NCI-H526 treated with DMSO at 0.1 percent for 48 hours (cell line): ENCODE measurements around the gene TRIOBP.

ENCODE experiments used
- DNase-seq: peaks from one replicate; lab custom pipeline; 2025; lab: John Stamatoyannopoulos, UW

Gene TRIOBP

DNA sequence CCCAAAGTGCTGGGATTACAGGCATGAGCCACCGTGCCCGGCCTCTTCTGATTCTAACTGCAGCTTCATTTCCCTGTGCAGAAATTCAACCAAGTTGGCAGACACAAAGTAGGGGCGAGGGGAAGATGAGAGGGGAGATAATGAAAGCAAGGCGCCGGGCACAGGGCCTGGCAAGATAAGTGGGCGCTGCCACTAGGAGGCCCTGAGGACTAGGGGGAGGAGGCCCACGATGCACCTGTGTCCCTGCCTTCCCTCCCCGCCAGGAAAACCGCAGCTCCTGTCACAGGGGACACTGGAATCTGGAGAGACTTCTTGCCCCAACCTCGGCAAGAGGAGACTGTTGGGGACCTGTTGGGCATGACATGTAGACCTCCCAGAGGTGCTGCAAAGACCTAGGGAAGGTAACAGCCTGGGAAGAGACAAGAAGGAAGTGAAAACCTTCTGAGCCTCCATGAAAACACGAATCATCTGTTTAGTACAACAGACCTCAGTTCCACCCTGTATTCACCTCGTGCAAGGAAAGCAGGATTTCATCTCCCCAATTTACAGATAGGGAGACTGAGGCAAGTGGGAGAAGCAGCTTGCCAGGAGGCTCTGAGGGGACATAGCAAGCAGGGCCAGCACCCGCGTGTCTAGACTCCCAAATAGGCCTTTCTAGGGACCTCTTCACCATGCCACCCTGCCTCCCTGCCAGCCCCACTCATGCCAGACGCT is 24.5 kb upstream of the TRIOBP start:
- no peak for DNase-seq

- no peak for DNase-seq
Measured at GRCh38 chr22:37672920-37673455, 23.9 kb upstream of the TRIOBP start.

- DNase-seq: no peak
Measured at GRCh38 chr22:37674248-37674647, 22.6 kb upstream of the TRIOBP start.

DNA sequence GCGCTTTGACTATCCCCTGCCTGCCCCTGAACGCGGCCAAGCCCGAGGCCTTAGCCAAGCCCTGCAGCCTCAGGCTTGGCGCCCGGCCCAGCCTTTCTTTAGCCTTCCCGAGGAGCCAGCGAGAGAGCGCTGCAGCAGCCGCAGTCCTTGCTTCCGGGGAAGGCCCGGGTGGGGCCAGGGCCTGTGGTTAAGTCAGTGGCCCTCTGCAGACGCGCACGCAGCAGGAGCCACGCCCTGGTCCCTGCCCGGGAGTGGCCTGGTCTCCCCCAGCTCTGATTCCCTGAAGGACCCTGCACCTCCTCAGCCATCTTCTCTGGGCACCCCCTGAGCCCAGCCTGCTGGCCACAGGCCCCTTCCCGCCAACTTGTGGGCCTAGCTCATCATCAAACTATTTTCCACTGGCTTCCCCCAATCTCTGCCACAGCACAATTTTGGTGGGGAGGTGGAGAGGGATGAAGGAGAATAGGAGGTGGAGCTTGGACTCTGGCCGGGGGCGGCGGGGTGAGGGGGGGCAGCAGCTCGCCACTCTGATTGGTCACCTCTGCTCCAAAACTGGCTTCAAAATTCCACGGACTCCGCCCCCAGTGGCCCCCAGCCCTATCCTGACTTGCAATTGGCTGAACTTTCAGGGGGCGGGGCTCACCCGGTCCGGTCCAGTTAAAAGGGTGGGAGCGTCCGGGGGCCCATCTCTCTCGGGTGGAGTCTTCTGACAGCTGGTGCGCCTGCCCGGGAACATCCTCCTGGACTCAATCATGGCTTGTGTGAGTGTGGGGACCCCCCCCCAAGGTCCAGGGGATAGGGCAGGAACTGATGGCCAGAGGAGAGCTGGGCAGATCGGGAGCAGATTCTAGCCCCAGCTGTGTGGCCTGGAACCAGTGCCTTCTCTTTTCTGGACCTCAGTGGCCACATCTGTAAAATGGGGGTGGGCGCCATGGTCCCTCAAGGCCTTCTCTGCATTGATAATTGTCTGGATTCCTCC is 21.6 kb upstream of the TRIOBP start, which contains the start of gene LGALS1:
TSS of gene LGALS1 (plus strand) at position 686 of the 979 bp plus-strand sequence. CDS start at position 753, 67 bp downstream.
- DNase-seq: no peak

- DNase-seq: no peak
Measured at GRCh38 chr22:37675930-37676735, 20.7 kb upstream of the TRIOBP start.

DNA sequence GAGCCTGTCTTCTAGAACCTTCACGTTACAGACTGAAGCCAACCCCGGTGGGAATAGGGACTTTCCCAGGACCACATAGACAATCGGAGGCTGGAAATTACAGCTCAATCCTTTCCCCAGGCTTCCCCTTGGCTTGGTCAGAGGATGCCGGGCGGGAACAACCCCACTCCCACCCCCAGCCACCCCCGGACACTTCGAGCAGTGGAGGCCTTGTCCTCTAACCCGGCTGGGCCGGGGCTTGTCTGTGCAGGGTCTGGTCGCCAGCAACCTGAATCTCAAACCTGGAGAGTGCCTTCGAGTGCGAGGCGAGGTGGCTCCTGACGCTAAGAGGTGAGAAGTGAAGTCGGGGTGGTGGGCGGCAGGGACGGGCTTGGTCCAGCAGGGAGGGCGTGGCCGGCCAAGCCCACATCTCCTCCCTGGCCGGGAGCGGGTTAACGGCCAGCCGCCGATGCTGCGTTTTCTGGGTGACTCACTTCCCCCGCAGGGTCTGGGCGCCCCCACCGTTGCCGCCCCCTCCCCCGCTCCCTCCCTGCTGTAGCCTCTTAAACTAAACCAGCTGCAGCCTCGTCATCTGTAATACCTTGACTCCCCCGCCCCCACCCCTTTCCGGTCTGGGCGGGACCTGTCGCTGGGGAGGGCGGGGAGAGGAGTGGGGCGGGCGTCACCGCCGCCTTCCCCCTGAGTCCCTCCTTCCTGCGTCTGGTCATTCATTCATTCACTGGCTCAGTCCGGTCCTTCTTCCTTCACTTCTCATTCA is 19.9 kb upstream of the TRIOBP start:
- DNase-seq: no peak

DNA sequence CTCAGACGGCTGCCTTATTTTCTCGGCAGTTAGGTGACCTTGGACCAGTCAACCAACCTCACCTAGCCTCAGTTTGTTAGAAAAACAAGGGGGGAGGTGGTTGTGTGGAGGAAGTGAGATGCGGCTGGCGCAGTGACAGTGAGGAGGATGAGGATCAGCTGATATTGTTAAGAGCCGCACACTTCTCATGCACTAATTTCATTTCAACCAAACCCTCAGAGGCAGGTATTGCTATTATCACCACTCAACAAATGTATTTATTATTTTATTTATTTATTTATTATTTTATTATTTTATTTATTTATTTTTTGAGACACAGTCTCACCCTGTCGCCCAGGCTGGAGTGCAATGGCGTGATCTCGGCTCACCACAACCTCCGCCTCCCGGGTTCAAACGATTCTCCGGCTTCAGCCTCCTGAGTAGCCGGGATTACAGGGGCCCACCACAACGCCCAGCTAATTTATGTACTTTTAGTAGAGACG is 19.3 kb upstream of the TRIOBP start:
- no peak for DNase-seq

DNA sequence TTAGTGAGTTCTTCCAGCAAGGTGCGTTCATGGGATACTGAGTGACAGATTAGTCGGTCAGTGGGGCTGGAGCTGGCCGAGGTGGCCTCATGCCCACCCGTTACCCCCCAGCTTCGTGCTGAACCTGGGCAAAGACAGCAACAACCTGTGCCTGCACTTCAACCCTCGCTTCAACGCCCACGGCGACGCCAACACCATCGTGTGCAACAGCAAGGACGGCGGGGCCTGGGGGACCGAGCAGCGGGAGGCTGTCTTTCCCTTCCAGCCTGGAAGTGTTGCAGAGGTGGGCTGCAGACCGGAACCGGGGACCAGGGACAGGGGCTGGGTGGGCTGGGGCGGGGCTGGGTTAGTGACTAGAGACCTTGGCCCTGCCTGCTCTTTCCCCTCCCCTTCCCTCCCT is 18.5 kb upstream of the TRIOBP start:
- DNase-seq: no peak

GRCh38 chr22:37679670-37680069 is 17.2 kb upstream of the TRIOBP start:
- no peak for DNase-seq

- no peak for DNase-seq
Measured at GRCh38 chr22:37680191-37680851, 16.5 kb upstream of the TRIOBP start.

DNA sequence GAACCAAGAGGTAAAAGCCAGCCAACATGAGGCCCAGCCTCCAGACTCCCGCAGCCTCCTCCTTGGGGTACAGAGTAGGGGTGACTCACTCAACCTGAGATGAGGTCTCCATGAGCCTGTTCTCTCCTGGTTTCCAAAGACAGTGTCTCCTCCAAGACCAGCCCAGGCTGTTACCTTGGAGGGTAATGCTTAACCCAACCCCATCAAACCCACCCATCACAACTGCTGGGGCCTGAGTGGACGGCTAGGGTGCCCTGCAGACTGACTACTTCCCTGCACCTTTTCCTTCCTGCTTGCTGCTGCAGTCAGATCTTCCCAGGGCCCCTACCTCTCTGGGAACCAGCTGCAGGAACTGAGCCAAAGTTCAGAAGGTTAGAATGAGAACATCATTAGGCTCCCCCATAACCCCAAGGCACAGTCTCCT is 15.8 kb upstream of the TRIOBP start:
- DNase-seq: no peak

GRCh38 chr22:37681556-37682049 is 15.2 kb upstream of the TRIOBP start:
- peak; percentile 23 for DNase-seq

DNA sequence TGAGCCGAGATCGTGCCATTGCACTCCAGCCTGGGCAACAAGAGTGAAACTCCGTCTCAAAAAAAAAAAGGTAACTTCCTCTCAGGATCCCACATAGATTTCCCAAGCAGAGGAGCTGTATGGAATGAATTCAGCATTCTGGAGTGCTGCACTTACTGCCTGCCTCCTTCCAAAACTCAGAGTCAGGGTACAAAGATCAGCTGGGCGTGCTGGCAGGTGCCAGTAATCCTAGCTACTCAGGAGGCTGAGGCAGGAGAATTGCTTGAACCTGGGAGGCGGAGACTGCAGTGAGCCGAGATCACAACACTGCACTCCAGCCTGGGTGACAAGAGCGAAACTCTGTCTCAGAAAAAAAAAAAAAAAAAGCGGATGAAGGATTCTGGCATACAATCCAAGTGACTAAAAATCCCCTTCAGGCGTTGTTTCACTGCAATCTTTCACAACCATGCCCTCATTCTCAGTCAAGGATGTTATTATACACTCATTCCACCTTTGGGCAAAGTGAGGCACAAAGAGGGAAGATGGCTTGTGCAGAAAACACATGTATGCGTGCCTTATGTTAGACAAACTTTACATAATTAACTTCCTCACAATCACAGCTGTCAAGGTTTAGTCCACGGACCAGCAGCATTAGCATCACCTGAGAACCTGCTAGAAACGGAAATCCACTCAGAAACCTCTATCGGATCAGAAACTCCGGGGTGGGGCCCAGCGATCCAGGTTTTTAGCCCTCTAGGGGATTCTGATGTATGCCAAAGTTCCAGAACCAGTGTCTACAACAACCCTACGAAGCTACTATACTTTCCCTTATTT is 11.8 kb upstream of the TRIOBP start:
- DNase-seq: no peak

GRCh38 chr22:37686002-37686982 is 10.6 kb upstream of the TRIOBP start, which contains the start of gene NOL12:
TSS of gene NOL12 (plus strand) at chr22:37686343. CDS start at chr22:37686393, 50 bp downstream.
- peak; percentile 65 for DNase-seq

GRCh38 chr22:37690407-37690806 is 6.4 kb upstream of the TRIOBP start:
- DNase-seq: no peak

DNA sequence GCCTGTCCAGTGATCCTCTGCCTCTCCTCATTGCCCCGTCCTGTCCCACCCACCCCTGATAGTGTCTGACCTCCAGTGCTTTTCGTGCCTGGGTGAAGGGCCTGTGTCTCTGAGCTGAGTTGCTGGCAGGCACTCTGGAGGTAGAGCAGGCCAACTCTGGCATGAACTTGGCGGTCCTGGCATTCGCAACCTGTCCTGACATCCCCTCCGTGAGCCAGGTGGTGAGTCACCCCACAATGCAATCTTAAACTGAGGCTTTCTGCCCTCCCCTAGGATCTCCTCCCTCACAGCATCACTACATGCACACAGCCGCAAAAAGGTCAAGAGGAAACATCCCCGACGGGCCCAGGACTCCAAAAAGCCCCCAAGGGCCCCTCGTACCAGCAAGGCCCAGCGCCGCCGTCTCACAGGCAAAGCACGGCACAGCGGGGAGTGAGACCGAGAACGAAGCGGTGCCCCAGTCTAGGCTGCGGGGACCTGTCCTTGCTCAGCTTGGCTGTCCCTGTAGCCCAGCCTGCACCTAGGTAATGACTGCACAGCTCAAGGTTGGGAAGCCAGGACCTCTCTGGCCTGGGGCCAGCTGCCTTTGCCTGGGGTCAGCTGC is 5.8 kb upstream of the TRIOBP start:
- DNase-seq: no peak

DNA sequence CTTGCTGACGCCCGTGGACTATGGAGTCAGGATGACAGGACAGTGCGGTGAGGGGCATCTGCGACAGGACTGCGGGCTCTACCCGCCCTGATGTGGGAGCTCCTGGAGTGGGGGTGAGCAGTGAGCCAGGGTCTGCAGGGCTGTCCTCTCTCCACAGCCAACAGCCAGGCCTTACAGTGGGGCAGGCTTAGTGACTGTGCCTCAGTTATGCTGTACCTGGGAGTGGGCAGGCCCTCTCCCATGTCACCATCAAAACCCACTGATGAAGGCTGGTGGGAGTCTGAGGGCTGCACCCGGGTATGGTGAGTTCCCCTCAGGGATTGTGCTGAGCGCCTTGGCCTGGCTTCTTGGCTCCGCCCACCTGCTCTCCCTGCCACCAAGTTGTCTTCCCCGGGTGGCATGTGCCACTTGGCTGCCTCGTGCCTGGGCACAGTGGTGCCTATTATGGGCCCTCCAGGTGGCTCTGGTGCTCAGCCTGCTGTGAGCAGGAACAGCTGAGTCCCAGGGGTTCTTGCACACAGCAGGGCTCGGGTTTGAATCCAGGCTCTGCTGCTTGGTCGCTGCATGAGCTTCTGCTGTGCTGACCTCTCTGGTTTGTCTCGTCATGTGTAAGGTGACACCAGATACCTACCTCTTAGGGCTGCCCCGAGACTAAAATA is 4.1 kb upstream of the TRIOBP start:
- no peak for DNase-seq
